Measurements from ENCODE around the gene CNOT6. TPM values are rescaled to one million over a fixed set of nuclear protein-coding genes. Genes with fewer than 3 reads are reported as not detected.

CNOT6 gene
- total RNA-seq, 1 donor from 2014 or later, result 49.7 TPM

GRCh38 chr5:180595046-180595379 is 100.8 kb downstream of the CNOT6 start:
- H3K9me3 Mint-ChIP-seq, result no peaks in the 10 kb centered on the region
- intact Hi-C loops (cut with micrococcal nuclease), result no loop called here
- no peaks in the 10 kb centered on the region for H3K4me1 Mint-ChIP-seq (ENCODE audit: low read depth)
- peaks cover 2% of the 10 kb centered on the region for H3K36me3 Mint-ChIP-seq (ENCODE audit: low read depth)
- peak overlapping the region; percentile 42 for H3K27ac Mint-ChIP-seq
- H3K4me3 Mint-ChIP-seq, result no peak overlapping the region
- DNase-seq (ENCODE audit: low spot score), result no peak
- peaks cover 11% of the 10 kb centered on the region for H3K27me3 Mint-ChIP-seq (ENCODE audit: insufficient read depth)

- Mint-ChIP-seq H3K9me3 (no peaks in the 10 kb centered on the region), H3K4me3 (no peak overlapping the region), H3K27ac (peak overlapping the region; percentile 42), H3K36me3 (ENCODE audit: low read depth) (peaks cover 2% of the 10 kb centered on the region), H3K27me3 (ENCODE audit: insufficient read depth) (peaks cover 11% of the 10 kb centered on the region), H3K4me1 (ENCODE audit: low read depth) (no peaks in the 10 kb centered on the region)
- DNase-seq (ENCODE audit: low spot score), result no peak
- intact Hi-C loops (cut with micrococcal nuclease), result no loop called here
Measured at GRCh38 chr5:180595381-180596114, 101.4 kb downstream of the CNOT6 start.

- peaks cover 2% of the 10 kb centered on the region for H3K36me3 Mint-ChIP-seq (ENCODE audit: low read depth)
- peaks cover 11% of the 10 kb centered on the region for H3K27me3 Mint-ChIP-seq (ENCODE audit: insufficient read depth)
- H3K4me3 Mint-ChIP-seq, result no peak overlapping the region
- H3K9me3 Mint-ChIP-seq, result no peaks in the 10 kb centered on the region
- no peak overlapping the region for H3K27ac Mint-ChIP-seq
- DNase-seq (ENCODE audit: low spot score), result no peak
- intact Hi-C loops (cut with micrococcal nuclease), result no loop called here
- no peaks in the 10 kb centered on the region for H3K4me1 Mint-ChIP-seq (ENCODE audit: low read depth)
Measured at GRCh38 chr5:180596115-180596667, 102.0 kb downstream of the CNOT6 start.

- Mint-ChIP-seq H3K27me3 (ENCODE audit: insufficient read depth) (peaks cover 11% of the 10 kb centered on the region), H3K27ac (no peak overlapping the region), H3K36me3 (ENCODE audit: low read depth) (peaks cover 2% of the 10 kb centered on the region), H3K4me3 (no peak overlapping the region), H3K4me1 (ENCODE audit: low read depth) (no peaks in the 10 kb centered on the region), H3K9me3 (no peaks in the 10 kb centered on the region)
- intact Hi-C loops (cut with micrococcal nuclease), result no loop called here
- DNase-seq (ENCODE audit: low spot score), result no peak
Measured at GRCh38 chr5:180596668-180597231, 102.6 kb downstream of the CNOT6 start.

- Mint-ChIP-seq H3K4me1 (ENCODE audit: low read depth) (no peaks in the 10 kb centered on the region), H3K9me3 (no peaks in the 10 kb centered on the region), H3K4me3 (no peak overlapping the region), H3K27me3 (ENCODE audit: insufficient read depth) (no peaks in the 10 kb centered on the region), H3K36me3 (ENCODE audit: low read depth) (no peaks in the 10 kb centered on the region), H3K27ac (no peak overlapping the region)
- intact Hi-C loops (cut with micrococcal nuclease), result no loop called here
- no peak for DNase-seq (ENCODE audit: low spot score)
Measured at GRCh38 chr5:180598316-180598701, 104.1 kb downstream of the CNOT6 start.

GRCh38 chr5:180598797-180599589 is 104.8 kb downstream of the CNOT6 start:
- Mint-ChIP-seq H3K36me3 (ENCODE audit: low read depth) (no peaks in the 10 kb centered on the region), H3K27me3 (ENCODE audit: insufficient read depth) (no peaks in the 10 kb centered on the region), H3K27ac (no peak overlapping the region), H3K4me3 (no peak overlapping the region), H3K4me1 (ENCODE audit: low read depth) (no peaks in the 10 kb centered on the region), H3K9me3 (no peaks in the 10 kb centered on the region)
- DNase-seq (ENCODE audit: low spot score), result no peak
- intact Hi-C loops (cut with micrococcal nuclease), result no loop called here

- Mint-ChIP-seq H3K27ac (no peak overlapping the region), H3K9me3 (no peaks in the 10 kb centered on the region), H3K36me3 (ENCODE audit: low read depth) (no peaks in the 10 kb centered on the region), H3K4me3 (no peak overlapping the region), H3K27me3 (ENCODE audit: insufficient read depth) (no peaks in the 10 kb centered on the region), H3K4me1 (ENCODE audit: low read depth) (no peaks in the 10 kb centered on the region)
- intact Hi-C loops (cut with micrococcal nuclease), result no loop called here
- DNase-seq (ENCODE audit: low spot score), result no peak
Measured at GRCh38 chr5:180599590-180599914, 105.4 kb downstream of the CNOT6 start.

- H3K36me3 Mint-ChIP-seq (ENCODE audit: low read depth), result no peaks in the 10 kb centered on the region
- H3K27ac Mint-ChIP-seq, result no peak overlapping the region
- intact Hi-C loops (cut with micrococcal nuclease), result no loop called here
- H3K4me3 Mint-ChIP-seq, result no peak overlapping the region
- H3K9me3 Mint-ChIP-seq, result no peaks in the 10 kb centered on the region
- no peaks in the 10 kb centered on the region for H3K4me1 Mint-ChIP-seq (ENCODE audit: low read depth)
- H3K27me3 Mint-ChIP-seq (ENCODE audit: insufficient read depth), result no peaks in the 10 kb centered on the region
- DNase-seq (ENCODE audit: low spot score), result no peak
Measured at GRCh38 chr5:180599981-180600553, 105.9 kb downstream of the CNOT6 start.

GRCh38 chr5:180600554-180601041 is 106.4 kb downstream of the CNOT6 start:
- Mint-ChIP-seq H3K9me3 (no peaks in the 10 kb centered on the region), H3K27me3 (ENCODE audit: insufficient read depth) (no peaks in the 10 kb centered on the region), H3K4me3 (no peak overlapping the region), H3K4me1 (ENCODE audit: low read depth) (no peaks in the 10 kb centered on the region), H3K27ac (no peak overlapping the region), H3K36me3 (ENCODE audit: low read depth) (no peaks in the 10 kb centered on the region)
- no peak for DNase-seq (ENCODE audit: low spot score)
- intact Hi-C loops (cut with micrococcal nuclease), result no loop called here

- intact Hi-C loops (cut with micrococcal nuclease), result no loop called here
- peaks cover 3% of the 10 kb centered on the region for H3K27me3 Mint-ChIP-seq (ENCODE audit: insufficient read depth)
Measured at GRCh38 chr5:180601591-180602480, 107.7 kb downstream of the CNOT6 start.

GRCh38 chr5:180602481-180603075 is 108.4 kb downstream of the CNOT6 start:
- intact Hi-C loops (cut with micrococcal nuclease), result no loop called here

More at GRCh38 chr5:180601591-180602480, 107.7 kb downstream of the CNOT6 start:
- no peaks in the 10 kb centered on the region for H3K4me1 Mint-ChIP-seq (ENCODE audit: low read depth)
- H3K27ac Mint-ChIP-seq, result no peak overlapping the region
- H3K4me3 Mint-ChIP-seq, result no peak overlapping the region
- H3K9me3 Mint-ChIP-seq, result no peaks in the 10 kb centered on the region
- H3K36me3 Mint-ChIP-seq (ENCODE audit: low read depth), result no peaks in the 10 kb centered on the region
- no peak for DNase-seq (ENCODE audit: low spot score)

GRCh38 chr5:180603076-180603594 is 109.0 kb downstream of the CNOT6 start:
- H3K27me3 Mint-ChIP-seq (ENCODE audit: insufficient read depth), result peaks cover 3% of the 10 kb centered on the region
- no peaks in the 10 kb centered on the region for H3K9me3 Mint-ChIP-seq
- H3K4me3 Mint-ChIP-seq, result no peak overlapping the region
- no peak overlapping the region for H3K27ac Mint-ChIP-seq
- intact Hi-C loops (cut with micrococcal nuclease), result no loop called here
- H3K4me1 Mint-ChIP-seq (ENCODE audit: low read depth), result no peaks in the 10 kb centered on the region
- H3K36me3 Mint-ChIP-seq (ENCODE audit: low read depth), result no peaks in the 10 kb centered on the region
- no peak for DNase-seq (ENCODE audit: low spot score)

More at GRCh38 chr5:180602481-180603075, 108.4 kb downstream of the CNOT6 start:
- Mint-ChIP-seq H3K27ac (no peak overlapping the region), H3K9me3 (no peaks in the 10 kb centered on the region), H3K4me1 (ENCODE audit: low read depth) (no peaks in the 10 kb centered on the region), H3K27me3 (ENCODE audit: insufficient read depth) (peaks cover 3% of the 10 kb centered on the region), H3K36me3 (ENCODE audit: low read depth) (no peaks in the 10 kb centered on the region), H3K4me3 (no peak overlapping the region)
- DNase-seq (ENCODE audit: low spot score), result no peak

Measured in activated T-helper 1 cell treated with anti-CD3 and anti-CD28 coated beads, Interleukin-12 subunit alpha, Interleukin-12 subunit beta, Interleukin-2, Interleukin-4 antibody, amounts not matched to agents 30 ng/mL and 10 ng/mL and 1 ng/mL, durations not matched to agents 14 hours and 24 hours and 36 hours (primary cell).